OCI-LY7 (cell line): Measurements from ENCODE around the gene CUX1. TPM values are rescaled to one million over a fixed set of nuclear protein-coding genes. Genes with fewer than 3 reads are reported as not detected.

Source experiments
- BruUV-seq: library from RNA; stranded (reverse); fragments of 400-500 nt; replicated peaks from 2 replicates; lab custom pipeline; 2021; lab: Mats Ljungman, UMichigan
- CTCF ChIA-PET: fragments of 300-600 bp; sonication (Branson Sonifier 250); formaldehyde crosslinking; loops from one replicate; lab custom pipeline; 2022; ENCODE audit warnings: antibody characterized with exemption; ENCODE audit not compliant: unreplicated experiment; lab: Charles Lee
- POLR2A ChIA-PET: fragments of 300-600 bp; sonication (Branson Sonifier 250); formaldehyde crosslinking; loops from one replicate; lab custom pipeline; 2022; ENCODE audit warnings: antibody characterized with exemption; lab: Charles Lee
- DNase-seq: peaks from one replicate; pipeline ENCODE4 v3.0.0-alpha.2; 2015; ENCODE audit warnings: low spot score
- H2AFZ ChIP-seq: fragments of 200-600 bp; sonication (generic), shearing (Covaris generic); 2 replicates; pipeline ENCODE4 v1.6.1; 2014; ENCODE audit warnings: mild to moderate bottlenecking, antibody characterized with exemption, low read length, moderate library complexity
- H3K27ac ChIP-seq: fragments of 200-600 bp; sonication (generic); 2 replicates; pipeline ENCODE4 v1.5.1; 2014; ENCODE audit warnings: mixed run types, low read depth, mild to moderate bottlenecking, moderate library complexity, low read length, inconsistent platforms; ENCODE audit not compliant: poor library complexity, severe bottlenecking
- H3K36me3 ChIP-seq: fragments of 200-600 bp; sonication (generic); 2 replicates; pipeline ENCODE4 v1.6.1; 2014; ENCODE audit warnings: mild to moderate bottlenecking, antibody characterized with exemption, low read length, moderate library complexity, mixed read lengths; ENCODE audit not compliant: insufficient read depth
- H3K4me1 ChIP-seq: fragments of 200-600 bp; sonication (generic); 2 replicates; pipeline ENCODE4 v1.5.1; 2014; ENCODE audit warnings: mild to moderate bottlenecking, low read length; ENCODE audit not compliant: insufficient read depth, poor library complexity, severe bottlenecking
- H3K4me2 ChIP-seq: fragments of 200-600 bp; sonication (generic); 2 replicates; pipeline ENCODE4 v1.6.1; 2014; ENCODE audit warnings: mild to moderate bottlenecking, low read length
- H3K4me3 ChIP-seq: fragments of 200-600 bp; sonication (generic); 2 replicates; pipeline ENCODE4 v1.5.1; 2014; ENCODE audit warnings: mild to moderate bottlenecking, low read depth, low read length; ENCODE audit not compliant: poor library complexity, severe bottlenecking
- H3K79me2 ChIP-seq: fragments of 200-600 bp; sonication (generic); 2 replicates; pipeline ENCODE4 v1.6.1; 2016; ENCODE audit warnings: low read depth, mild to moderate bottlenecking, low read length, moderate library complexity, mixed read lengths; ENCODE audit not compliant: insufficient read depth
- H3K9me2 ChIP-seq: fragments of 200-600 bp; sonication (generic); 2 replicates; pipeline ENCODE4 v1.6.1; 2016; ENCODE audit warnings: mild to moderate bottlenecking, low read length, mixed read lengths; ENCODE audit not compliant: insufficient read depth
- H3K9me3 ChIP-seq: fragments of 200-600 bp; sonication (generic); 2 replicates; pipeline ENCODE4 v1.6.1; 2014; ENCODE audit warnings: mild to moderate bottlenecking, mixed run types, low read length, mixed read lengths
- H4K20me1 ChIP-seq: fragments of 200-600 bp; sonication (generic); 2 replicates; pipeline ENCODE4 v1.6.1; 2014; ENCODE audit warnings: mild to moderate bottlenecking, antibody characterized with exemption, low read length, moderate library complexity, mixed read lengths; ENCODE audit not compliant: insufficient read depth
- CTCF ChIP-seq: fragments of 200-600 bp; sonication (generic); conservative IDR thresholded peaks from 2 replicates; pipeline ENCODE4 v1.5.1; 2014; ENCODE audit warnings: mild to moderate bottlenecking, antibody characterized with exemption, low read length, moderate library complexity, mixed read lengths
- EZH2phosphoT487 ChIP-seq: fragments of 200-600 bp; sonication (generic); IDR thresholded peaks from 2 replicates; pipeline ENCODE4 v1.6.1; 2018; ENCODE audit warnings: low read depth, borderline replicate concordance, mild to moderate bottlenecking, mixed run types, antibody characterized with exemption, low read length, moderate library complexity, mixed read lengths
- intact Hi-C: fragments of 100-400 bp; cut with micrococcal nuclease; formaldehyde crosslinking; loops from one replicate; pipeline ENCODE4 v1.10.0; 2022; ENCODE audit not compliant: unreplicated experiment
- total RNA-seq, 2 experiments: library from RNA; depleted of rRNA in 1 of 2; stranded (reverse); fragments of >200 nt in 1 of 2; shearing (Covaris generic) in 1 of 2; gene quantifications; 2 replicates each; pipeline ENCODE4 v1.2.3, GENCODE V29; 2014 to 2022

Gene CUX1
- total RNA-seq, 2 experiments from 2014 or later = 143 to 199 TPM

GRCh38 chr7:102287981-102288278, 470.5 kb downstream of the CUX1 start:
- Histone ChIP-seq H3K4me3 (peak overlapping the region; percentile 95), H3K4me1 (peaks cover 78% of the 10 kb centered on the region), H3K27ac (peak overlapping the region; percentile 97), H3K79me2 (peaks cover 54% of the 10 kb centered on the region), H3K9me2 (no peaks in the 10 kb centered on the region), H3K36me3 (peaks cover 27% of the 10 kb centered on the region), H2AFZ (no peak overlapping the region), H3K9me3 (no peaks in the 10 kb centered on the region), H4K20me1 (no peaks in the 10 kb centered on the region), H3K4me2 (peak overlapping the region; percentile 97)
- intact Hi-C loops = loop anchor here (5.0 kb wide), 3 partner anchors 34 to 179 kb away; no protein-coding TSS in a partner anchor
- POLR2A ChIA-PET = interaction anchor here (1.0 to 11.9 kb wide), 7 partner anchors 17 to 159 kb away, joined by 3 to 154 read pairs (median 4); partner anchors contain the start of gene PRKRIP1
- no TSS peak for BruUV-seq
- no peak for DNase-seq
- no peak for TF ChIP-seq CTCF
- TF ChIP-seq EZH2phosphoT487 = no peak
- CTCF ChIA-PET = interaction anchor here (0.6 to 2.2 kb wide), 5 partner anchors 15 to 102 kb away, joined by 3 to 9 read pairs (median 3); no protein-coding TSS in a partner anchor

- Histone ChIP-seq H3K4me3 (peak overlapping the region; percentile 95), H4K20me1 (no peaks in the 10 kb centered on the region; the same call in 1 of the 2 replicates), H3K9me2 (no peaks in the 10 kb centered on the region), H3K36me3 (peaks cover 29% of the 10 kb centered on the region), H3K79me2 (peaks cover 59% of the 10 kb centered on the region), H2AFZ (no peak overlapping the region), H3K27ac (peak overlapping the region; percentile 97), H3K4me1 (peaks cover 79% of the 10 kb centered on the region), H3K9me3 (no peaks in the 10 kb centered on the region), H3K4me2 (peak overlapping the region; percentile 97)
- CTCF ChIA-PET = interaction anchor here (0.6 to 2.2 kb wide), 5 partner anchors 15 to 101 kb away, joined by 3 to 9 read pairs (median 3); no protein-coding TSS in a partner anchor
- peak; percentile 83 for TF ChIP-seq CTCF
- no peak for TF ChIP-seq EZH2phosphoT487
- BruUV-seq = TSS peak; percentile 24
- DNase-seq = peak; percentile 70
- POLR2A ChIA-PET = interaction anchor here (1.0 to 11.9 kb wide), 7 partner anchors 10 to 156 kb away, joined by 3 to 154 read pairs (median 4); partner anchors contain the start of gene PRKRIP1
- intact Hi-C loops = loop anchor here (5.0 kb wide), 3 partner anchors 34 to 179 kb away; no protein-coding TSS in a partner anchor
Observed at GRCh38 chr7:102288285-102288930, 471.0 kb downstream of the CUX1 start.
